ENCODE measurements around the gene BST1.

BST1 gene

DNA sequence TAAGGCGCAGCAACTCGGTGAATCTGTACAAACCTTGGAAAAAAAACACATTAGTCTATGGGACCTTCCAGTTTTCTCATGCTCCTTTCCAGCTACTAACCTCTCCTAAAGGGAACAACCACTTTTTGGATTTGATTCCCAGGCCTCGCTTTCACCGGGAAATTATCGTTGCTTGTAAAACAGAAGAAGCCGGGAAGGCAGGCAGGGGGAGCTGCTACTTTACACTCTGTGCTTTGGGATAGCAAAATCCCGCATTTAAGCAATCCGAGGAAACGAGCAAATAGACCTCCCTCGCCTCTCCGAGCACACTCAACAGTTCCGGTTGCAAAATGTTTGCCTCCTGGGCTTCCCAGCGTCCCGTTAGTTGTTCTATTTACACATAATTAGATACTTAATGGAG, 76.4 kb downstream of the BST1 start:
- DNase-seq (ENCODE audit: low read depth in 2 of 2) = no peak

DNA sequence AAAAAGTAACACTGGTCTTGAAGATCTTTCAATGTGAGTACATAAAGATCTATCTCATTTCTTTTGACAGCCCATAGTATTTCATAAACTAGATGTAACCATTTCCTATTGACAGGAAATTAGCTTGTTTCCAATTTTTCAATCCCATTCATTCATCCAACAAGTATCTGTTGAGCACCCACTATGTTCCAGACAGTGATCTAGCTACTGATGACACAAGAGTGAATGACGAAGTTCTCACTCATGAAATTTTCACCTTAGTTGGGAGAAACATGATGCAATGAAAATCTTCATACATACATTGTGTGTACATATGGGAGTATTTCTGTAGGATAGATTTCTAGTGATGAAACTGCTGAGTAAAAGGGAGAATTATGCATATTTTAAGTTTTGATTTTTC, 76.9 kb downstream of the BST1 start:
- no peak for DNase-seq (ENCODE audit: low read depth in 2 of 2)

DNA sequence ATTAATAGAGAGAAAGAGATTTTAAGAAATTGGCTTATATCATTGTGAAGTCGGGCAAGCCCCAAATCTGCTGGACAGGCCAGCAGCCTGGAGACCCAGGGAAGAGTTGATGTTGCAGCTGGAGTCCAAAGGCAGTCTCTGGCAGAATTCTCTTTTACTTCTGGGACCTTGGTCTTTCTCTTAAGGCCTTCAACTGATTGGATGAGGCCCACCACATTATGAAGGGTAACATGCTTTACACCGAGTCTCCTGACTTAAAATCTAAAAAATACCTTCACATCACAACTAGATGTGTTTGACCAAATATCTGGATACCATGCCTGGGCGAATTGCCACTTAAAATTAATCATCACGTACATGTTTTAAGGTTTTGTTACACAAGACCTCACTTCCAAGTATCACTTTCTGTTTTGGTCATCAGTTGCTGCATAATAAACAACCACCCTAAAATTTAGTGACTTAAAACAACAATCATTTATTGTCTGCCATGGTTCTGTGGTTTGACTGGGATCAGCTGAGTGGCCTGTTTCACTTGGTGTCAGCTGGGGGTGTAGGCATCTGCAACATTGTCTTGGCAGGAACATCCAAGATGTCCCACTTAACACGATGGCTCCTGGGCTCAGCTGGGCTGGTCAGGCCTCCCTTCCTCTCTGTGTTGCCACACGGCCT, 78.7 kb downstream of the BST1 start:
- DNase-seq (ENCODE audit: low read depth in 2 of 2) = peak in 1 of 2 experiments; percentile 28
